HG03520 (cell line): ENCODE data around the gene WDR47.

Source experiments
- ATAC-seq: cut with Tn5 transposase; IDR thresholded peaks from one replicate; pipeline ENCODE4 v1.9.1; 2021; ENCODE audit warnings: mild to moderate bottlenecking, moderate library complexity; ENCODE audit not compliant: unreplicated experiment

Gene WDR47

GRCh38 chr1:109041621-109042468, at the start of gene WDR47:
Gene WDR47, minus strand, starts transcription at chr1:109042102. Its CDS starts 18,590 bp downstream, at chr1:109023512.
- peak; percentile 93 for ATAC-seq

- peak; percentile 44 for ATAC-seq
Measured at GRCh38 chr1:109091078-109091838, 49.4 kb upstream of the WDR47 start.

GRCh38 chr1:109090196-109091077, 48.5 kb upstream of the WDR47 start, which contains the start of gene TMEM167B:
Gene TMEM167B, plus strand, starts transcription at chr1:109090764. Its CDS starts 109 bp downstream, at chr1:109090873.
- peak; percentile 83 for ATAC-seq

GRCh38 chr1:109089242-109090015, 47.5 kb upstream of the WDR47 start:
- no peak for ATAC-seq

GRCh38 chr1:109084563-109085517, 42.9 kb upstream of the WDR47 start:
- no peak for ATAC-seq

GRCh38 chr1:109083923-109084322, 42.0 kb upstream of the WDR47 start:
- no peak for ATAC-seq

GRCh38 chr1:109083501-109083900, 41.6 kb upstream of the WDR47 start:
- ATAC-seq: no peak

- no peak for ATAC-seq
Measured at GRCh38 chr1:109080441-109081082, 38.7 kb upstream of the WDR47 start.

- ATAC-seq: no peak
Measured at GRCh38 chr1:109079240-109079622, 37.3 kb upstream of the WDR47 start.

GRCh38 chr1:109078317-109078716, 36.4 kb upstream of the WDR47 start:
- ATAC-seq: no peak

- ATAC-seq: peak; percentile 100
Measured at GRCh38 chr1:109075531-109076490, 33.9 kb upstream of the WDR47 start, which contains the start of gene TAF13. Gene TAF13, minus strand, starts transcription at chr1:109076003. Its CDS starts 56 bp downstream, at chr1:109075947.

- no peak for ATAC-seq
Measured at GRCh38 chr1:109069294-109069693, 27.4 kb upstream of the WDR47 start.

- ATAC-seq: no peak
Measured at GRCh38 chr1:109067883-109068282, 26.0 kb upstream of the WDR47 start.

- ATAC-seq: no peak
Measured at GRCh38 chr1:109065137-109065536, 23.2 kb upstream of the WDR47 start.

- no peak for ATAC-seq
Measured at GRCh38 chr1:109061183-109061582, 19.3 kb upstream of the WDR47 start.

- no peak for ATAC-seq
Measured at GRCh38 chr1:109060707-109061106, 18.8 kb upstream of the WDR47 start.

GRCh38 chr1:109059026-109059425, 17.1 kb upstream of the WDR47 start:
- no peak for ATAC-seq
